HepG2 (cell line): ENCODE measurements around the gene SAC3D1. TPM values are rescaled to one million over a fixed set of nuclear protein-coding genes. Genes with fewer than 3 reads are reported as not detected.

Source experiments
- ATRX ChIP-seq: sonication (generic); formaldehyde crosslinking; IDR thresholded peaks from 2 replicates; pipeline ENCODE4 v1.4.0; 2020; ENCODE audit warnings: missing genetic modification reagents, borderline replicate concordance
- DMTF1 ChIP-seq: sonication (generic); formaldehyde crosslinking; IDR thresholded peaks from 2 replicates; pipeline ENCODE4 v1.4.0; 2020; ENCODE audit warnings: mild to moderate bottlenecking, missing genetic modification reagents
- HIVEP1 ChIP-seq: sonication (generic); formaldehyde crosslinking; IDR thresholded peaks from 2 replicates; pipeline ENCODE4 v1.4.0; 2020; ENCODE audit warnings: mild to moderate bottlenecking, missing genetic modification reagents
- MIER2 ChIP-seq: IDR thresholded peaks from 2 replicates; pipeline ENCODE4 v1.6.1; 2016; ENCODE audit warnings: missing biosample characterization, missing genetic modification reagents
- SOX13 ChIP-seq, 3 experiments: fragments of 450-650 bp in 1 of 3; sonication (generic) in 1 of 3; formaldehyde crosslinking in 1 of 3; IDR thresholded peaks in 2 of 3; conservative IDR thresholded peaks in 1 of 3; 2 replicates each; pipeline versions ENCODE4 v1.5.0 to v1.6.1; 2016 to 2020; ENCODE audit warnings: antibody characterized with exemption in 1 of 3, mild to moderate bottlenecking in 1 of 3, missing compliant biosample characterization in 1 of 3, missing genetic modification reagents in 1 of 3, moderate library complexity in 1 of 3
- SP1 ChIP-seq, 2 experiments: fragments of 450-650 bp in 1 of 2; sonication (generic) in 1 of 2; formaldehyde crosslinking in 1 of 2; IDR thresholded peaks; 2 replicates each; pipeline versions ENCODE4 v1.4.0 to v1.6.1; 2016 to 2020; ENCODE audit warnings: missing genetic modification reagents in 1 of 2
- ZBTB3 ChIP-seq: sonication (generic); formaldehyde crosslinking; IDR thresholded peaks from 2 replicates; pipeline ENCODE4 v1.4.0; 2020; ENCODE audit warnings: low read depth, mild to moderate bottlenecking, moderate library complexity, missing genetic modification reagents, borderline replicate concordance
- ZKSCAN5 ChIP-seq: sonication (generic); formaldehyde crosslinking; IDR thresholded peaks from 2 replicates; pipeline ENCODE4 v1.5.1; 2020; ENCODE audit warnings: mild to moderate bottlenecking, missing genetic modification reagents
- ZNF382 ChIP-seq: sonication (generic); formaldehyde crosslinking; IDR thresholded peaks from 2 replicates; pipeline ENCODE4 v1.5.0; 2020; ENCODE audit warnings: missing genetic modification reagents, mild to moderate bottlenecking, borderline replicate concordance
- ZNF546 ChIP-seq: sonication (generic); formaldehyde crosslinking; conservative IDR thresholded peaks from 2 replicates; pipeline ENCODE4 v1.8.1; 2023; ENCODE audit warnings: mild to moderate bottlenecking, missing genetic modification reagents
- ZNF564 ChIP-seq: sonication (generic); formaldehyde crosslinking; IDR thresholded peaks from 2 replicates; pipeline ENCODE4 v1.8.1; 2023; ENCODE audit warnings: mild to moderate bottlenecking, missing genetic modification reagents
- ZNF569 ChIP-seq: sonication (generic); formaldehyde crosslinking; IDR thresholded peaks from 2 replicates; pipeline ENCODE4 v1.5.0; 2020; ENCODE audit warnings: mild to moderate bottlenecking, missing genetic modification reagents, moderate library complexity, borderline replicate concordance
- ZNF607 ChIP-seq: sonication (generic); formaldehyde crosslinking; IDR thresholded peaks from 2 replicates; pipeline ENCODE4 v1.5.1; 2020; ENCODE audit warnings: missing genetic modification reagents, mild to moderate bottlenecking, borderline replicate concordance
- ZNF609 ChIP-seq: sonication (generic); formaldehyde crosslinking; IDR thresholded peaks from 2 replicates; pipeline ENCODE4 v1.4.0; 2020; ENCODE audit warnings: mild to moderate bottlenecking, missing genetic modification reagents, borderline replicate concordance
- ZNF687 ChIP-seq: sonication (generic); formaldehyde crosslinking; IDR thresholded peaks from 2 replicates; pipeline ENCODE4 v1.5.1; 2020; ENCODE audit warnings: mild to moderate bottlenecking, missing genetic modification reagents, moderate library complexity
- ZNF724P ChIP-seq: sonication (generic); formaldehyde crosslinking; IDR thresholded peaks from 2 replicates; pipeline ENCODE4 v1.8.0; 2022; ENCODE audit warnings: missing genetic modification reagents, borderline replicate concordance
- ZNF775 ChIP-seq: sonication (generic); formaldehyde crosslinking; IDR thresholded peaks from 2 replicates; pipeline ENCODE4 v1.4.0; 2020; ENCODE audit warnings: missing genetic modification reagents, mild to moderate bottlenecking, moderate library complexity, borderline replicate concordance
- polyA plus RNA-seq, 8 experiments: library from polyadenylated mRNA; depleted of rRNA in 3 of 8; stranded (reverse) in 7 of 8; unstranded in 1 of 8; fragments of >200 nt; fragmentation: Illumina TruSeq in 4 of 8; extraction: Trizol in 4 of 8; gene quantifications; 2 replicates each; pipeline versions ENCODE4 v1.2.1 to v1.2.3, GENCODE V29; 2011 to 2016; ENCODE audit warnings: low read depth in 4 of 8, missing spikeins in 1 of 8, mixed read lengths in 1 of 8; ENCODE audit not compliant: insufficient read depth in 1 of 8
- total RNA-seq, 5 experiments: library from RNA; depleted of rRNA; stranded (reverse); fragments of >200 nt; fragmentation: Illumina TruSeq; extraction: Trizol; gene quantifications; 2 replicates each; pipeline ENCODE4 v1.2.3, GENCODE V29; 2016; ENCODE audit warnings: low read depth in 1 of 5

SAC3D1 gene
- total and polyA plus RNA-seq, 2 of the 13 experiments (the other 11 are each of a cell fraction or from before 2014, with no cell fraction given): 7.4 to 36.3 TPM

GRCh38 chr11:64996710-64997380, 44.2 kb upstream of the SAC3D1 start, which contains the start of gene BATF2 (continued):
- TF ChIP-seq DMTF1 (no peak), ATRX (no peak), ZKSCAN5 (CRISPR knock-in tag) (no peak), ZNF724P (CRISPR knock-in tag) (no peak), ZNF607 (CRISPR knock-in tag) (no peak), ZNF775 (CRISPR knock-in tag) (no peak), ZNF546 (CRISPR knock-in tag) (no peak), ZNF564 (CRISPR knock-in tag) (peak; percentile 79; the same call in 1 of the 2 replicates), HIVEP1 (peak; percentile 88), ZNF382 (CRISPR knock-in tag) (no peak), ZBTB3 (no peak), MIER2 (CRISPR knock-in tag) (peak; percentile 75; the same call in 1 of the 2 replicates), ZNF609 (CRISPR knock-in tag) (peak; percentile 50; the same call in 1 of the 2 replicates), SOX13 (IDR thresholded peaks at IDR 0.05) (no peak), SOX13 (CRISPR knock-in tag; conservative IDR thresholded peaks at IDR 0.05 in 1 of 2, IDR thresholded peaks at IDR 0.05 in 1 of 2) (peak in 1 of 2 experiments; percentile 47; a peak in 1 of 4 replicates), SP1 (IDR thresholded peaks at IDR 0.05) (no peak), SP1 (CRISPR knock-in tag; IDR thresholded peaks at IDR 0.05) (no peak), ZNF569 (CRISPR knock-in tag) (no peak), ZNF687 (CRISPR knock-in tag) (peak; percentile 90)
